Left renal pelvis (tissue), 4 donors: ENCODE results near the gene SNX9. TPM values are rescaled to one million over a fixed set of nuclear protein-coding genes. Genes with fewer than 3 reads are reported as not detected.
"Not testable (repeated sequence)": the region's sequence is repeated elsewhere in the genome, so short reads cannot be mapped to it uniquely, and the experiment has no call there.

Experiments
- DNase-seq, 4 donors: peaks; one replicate each; pipeline ENCODE4 v3.0.0-alpha.2; 2013; ENCODE audit warnings: low read depth in 4 of 4, low spot score in 3 of 4
- polyA plus RNA-seq, 4 donors: library from polyadenylated mRNA; unstranded; fragments of 120-200 nt; gene quantifications; one replicate each; pipeline ENCODE4 v1.2.1, GENCODE V29; 2013; ENCODE audit not compliant: insufficient read length in 4 of 4

The SNX9 gene
- polyA plus RNA-seq, 4 donors = 33.8 to 48.4 (median 40.3) TPM

DNA sequence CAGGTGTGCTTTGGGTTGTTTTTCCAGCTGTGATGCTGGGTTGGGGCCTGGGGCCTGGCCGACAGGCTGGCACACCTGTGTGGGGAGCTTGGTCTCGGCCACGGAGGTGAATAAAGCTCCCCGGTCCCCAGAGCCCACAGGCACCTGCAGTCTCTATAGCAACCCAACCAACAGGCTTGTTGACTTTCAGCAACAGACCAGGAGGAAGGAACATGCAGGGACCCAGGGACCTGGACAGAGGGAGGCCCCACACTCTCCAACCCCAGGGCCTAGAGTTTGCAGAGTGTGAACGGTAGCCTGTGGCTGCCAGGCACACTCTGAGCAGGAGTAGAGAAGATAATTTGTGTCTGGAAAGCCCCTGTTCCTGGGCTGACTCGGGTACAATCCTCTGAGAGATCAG lies 144.0 kb downstream of the SNX9 start:
- DNase-seq = no peak

GRCh38 chr6:157967486-157967885 lies 144.4 kb downstream of the SNX9 start:
- no peak for DNase-seq

DNA sequence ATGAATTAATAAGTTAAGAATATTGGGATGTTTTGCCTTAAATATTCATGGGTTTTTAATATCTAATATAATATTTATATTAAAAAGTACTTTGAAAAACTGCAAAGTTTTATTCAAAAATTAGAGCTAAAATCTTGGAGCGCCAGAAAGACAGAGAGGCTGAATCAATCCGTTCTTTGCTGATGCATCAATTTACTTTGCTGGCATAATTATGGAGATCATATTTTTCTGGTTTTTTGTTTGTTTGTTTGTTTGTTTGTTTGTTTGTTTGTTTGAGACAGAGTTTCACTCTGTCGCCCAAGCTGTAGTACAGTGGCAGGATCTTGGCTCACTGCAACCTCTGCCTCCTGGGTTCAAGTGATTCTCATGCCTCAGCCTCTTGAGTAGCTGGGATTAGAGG lies 149.1 kb downstream of the SNX9 start:
- not testable (repeated sequence) for DNase-seq

DNA sequence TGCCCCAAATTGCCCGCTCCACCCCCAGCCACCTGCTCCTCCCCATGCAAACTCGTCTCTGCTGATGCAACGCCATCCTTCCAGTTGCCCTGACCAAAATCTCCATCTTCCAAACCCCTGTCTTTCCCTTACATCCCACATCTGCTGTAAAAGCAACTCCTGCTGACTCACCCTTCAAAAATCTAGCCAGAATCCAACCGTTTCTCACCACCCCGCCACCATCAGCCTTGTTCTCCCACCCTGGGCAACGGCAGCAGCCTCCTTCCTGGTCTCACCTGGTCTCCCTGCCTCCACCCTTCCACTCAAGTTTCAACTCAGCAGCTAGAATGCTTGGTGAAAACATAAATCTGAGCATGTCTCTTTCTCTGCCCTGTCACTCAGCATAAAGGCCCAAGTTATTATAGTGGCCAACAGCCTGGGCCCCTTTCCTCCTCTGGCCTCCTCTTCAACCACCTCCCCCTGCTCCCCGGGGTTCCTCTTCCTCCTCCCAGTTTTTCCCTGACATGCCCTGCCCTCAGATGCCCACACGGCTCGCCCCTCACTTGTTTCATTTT lies 151.4 kb downstream of the SNX9 start:
- DNase-seq = no peak

DNA sequence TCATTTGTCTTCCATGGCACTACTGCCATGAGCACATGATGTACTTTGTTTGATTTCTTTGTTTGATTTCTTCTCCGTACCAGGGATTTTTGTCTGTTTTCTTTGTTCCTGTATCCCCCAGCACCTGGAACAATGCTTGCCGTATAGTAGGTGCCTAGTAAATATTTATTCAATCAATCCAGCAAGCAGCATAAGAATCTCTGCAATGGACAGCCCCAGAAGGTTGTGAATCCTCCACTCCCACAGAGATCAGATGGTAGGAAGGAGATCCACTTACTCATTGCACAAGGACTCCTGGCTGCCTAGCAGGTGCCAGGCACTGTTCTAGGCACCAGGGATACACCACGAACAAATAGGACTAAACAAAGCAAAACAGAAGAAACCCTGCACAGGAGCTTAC lies 151.9 kb downstream of the SNX9 start:
- DNase-seq = no peak

GRCh38 chr6:157975456-157975855 lies 152.4 kb downstream of the SNX9 start:
- DNase-seq = no peak

- no peak for DNase-seq
Observed at GRCh38 chr6:157976345-157977175, 153.5 kb downstream of the SNX9 start.

- no peak for DNase-seq
Observed at GRCh38 chr6:157977176-157977804, 154.2 kb downstream of the SNX9 start.

GRCh38 chr6:157978021-157978783 lies 155.2 kb downstream of the SNX9 start:
- DNase-seq = no peak

- DNase-seq = no peak
Observed at GRCh38 chr6:157980288-157981131, 157.5 kb downstream of the SNX9 start.

- DNase-seq = no peak
Observed at GRCh38 chr6:157981132-157981394, 158.0 kb downstream of the SNX9 start.

- no peak for DNase-seq
Observed at GRCh38 chr6:157981395-157982101, 158.5 kb downstream of the SNX9 start, which contains the start of gene SYNJ2. TSS of gene SYNJ2 (plus strand) at chr6:157981863. CDS start at chr6:157981962, 99 bp downstream.

- no peak for DNase-seq
Observed at GRCh38 chr6:157982102-157982562, 159.1 kb downstream of the SNX9 start.

DNA sequence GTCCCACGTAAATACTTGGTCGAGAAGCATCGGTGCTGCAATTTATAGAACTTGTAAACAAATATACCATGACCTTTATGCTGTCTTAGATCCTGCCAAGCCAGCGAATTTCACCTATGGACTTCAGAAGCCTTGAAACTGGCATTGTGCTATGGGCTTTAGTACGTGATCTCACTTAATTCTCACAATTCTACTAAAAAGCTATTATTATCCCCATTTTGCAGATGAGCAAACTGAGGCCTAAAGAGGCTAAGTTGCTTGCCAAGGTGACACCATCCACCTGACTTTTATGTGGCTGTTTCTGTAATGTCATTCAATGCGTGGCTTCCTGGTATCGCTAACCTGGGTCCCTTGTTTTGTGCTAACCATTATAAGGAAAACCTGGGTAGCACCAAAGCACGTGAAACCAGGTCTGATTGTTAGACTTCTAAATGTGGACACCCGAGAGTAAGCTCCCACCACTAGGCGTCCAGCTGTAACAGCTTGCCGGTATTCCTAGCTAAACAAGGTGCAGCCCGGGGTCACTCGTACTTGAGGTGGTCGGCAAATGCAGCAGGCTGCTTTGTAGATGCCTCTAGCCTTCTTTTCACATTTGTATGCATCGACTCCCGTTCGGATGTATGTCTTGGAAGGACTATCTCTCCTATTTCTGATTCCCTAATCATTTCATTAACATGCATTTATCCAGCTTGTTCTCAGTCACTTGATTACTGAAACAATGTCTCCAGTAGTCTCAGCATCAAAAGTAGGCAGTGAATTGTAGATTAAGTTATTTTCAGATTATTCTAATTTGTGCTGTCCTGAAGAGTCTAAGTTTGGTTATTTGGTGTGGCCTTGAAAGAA lies 159.7 kb downstream of the SNX9 start:
- DNase-seq = no peak

GRCh38 chr6:157983406-157984119 lies 160.5 kb downstream of the SNX9 start:
- no peak for DNase-seq

DNA sequence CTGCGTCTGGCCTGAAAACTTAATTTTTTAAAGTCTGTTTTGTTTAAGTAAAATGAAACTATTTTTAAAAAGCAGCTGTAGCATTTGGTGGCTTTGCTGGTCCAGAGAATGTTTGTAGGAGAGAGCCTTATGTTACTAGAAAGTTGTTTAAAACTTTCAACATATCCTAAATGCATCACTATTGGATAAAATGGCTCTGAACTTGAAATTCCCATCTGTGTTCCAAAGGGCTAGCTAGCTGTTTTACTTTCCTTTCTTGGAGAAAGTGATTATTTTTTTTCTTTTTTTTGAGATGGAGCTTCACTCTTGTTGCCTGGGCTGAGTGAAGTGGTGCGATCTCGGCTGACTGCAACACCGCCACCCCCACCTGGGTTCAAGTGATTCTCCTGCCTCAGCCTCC lies 161.1 kb downstream of the SNX9 start:
- no peak for DNase-seq

- DNase-seq = no peak
Observed at GRCh38 chr6:157984686-157985225, 161.7 kb downstream of the SNX9 start.
